T follicular helper cell (primary cell): ENCODE data around the gene SH3TC1.

ENCODE experiments used
- DNase-seq: peaks from one replicate; pipeline ENCODE4 v3.0.0-alpha.2; 2020; ENCODE audit warnings: low read depth

Gene SH3TC1

DNA sequence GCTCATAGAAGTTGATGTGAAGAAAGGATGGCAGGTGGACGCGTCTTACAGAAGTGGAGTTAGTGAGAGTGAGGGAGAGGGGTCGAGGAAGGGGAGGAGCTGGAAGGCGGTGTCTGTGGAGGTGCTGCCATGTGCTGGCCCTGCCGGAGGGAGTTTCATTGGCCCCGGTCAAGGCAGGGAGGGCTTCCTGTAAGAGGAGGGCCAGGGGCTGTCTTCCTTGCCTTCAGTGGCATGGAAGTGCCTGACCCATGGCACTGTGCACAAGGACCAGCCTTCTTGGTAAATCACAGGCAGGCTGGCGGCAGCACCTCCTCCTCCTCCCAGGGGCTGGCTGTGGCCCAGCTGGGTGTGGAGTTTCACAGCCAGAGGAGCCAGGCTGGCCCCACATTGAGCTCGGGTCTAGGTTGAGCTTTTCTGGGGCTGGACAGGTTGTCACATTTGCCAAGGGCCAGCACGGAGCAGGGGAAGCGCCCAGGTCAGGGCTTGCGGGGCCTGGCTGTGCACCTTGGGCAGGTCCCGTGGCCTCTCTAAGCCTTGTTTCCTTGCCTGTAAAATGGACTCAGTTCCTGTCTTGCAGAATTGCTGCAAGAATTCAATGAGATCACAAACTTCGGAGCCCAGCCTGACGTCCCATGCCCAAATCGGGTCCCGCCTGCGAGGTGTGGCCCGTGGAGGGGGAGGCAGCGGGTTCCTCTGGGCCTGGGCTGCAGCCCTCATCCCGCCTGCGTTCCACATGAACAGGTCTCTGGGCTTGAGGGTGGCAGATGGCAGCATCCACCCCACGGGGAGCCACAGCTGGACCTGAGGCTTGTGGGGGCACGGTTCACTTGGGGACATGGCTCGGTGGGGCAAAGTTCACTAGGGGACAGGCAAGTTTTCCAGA lies 77.5 kb downstream of the SH3TC1 start:
- DNase-seq, result no peak

DNA sequence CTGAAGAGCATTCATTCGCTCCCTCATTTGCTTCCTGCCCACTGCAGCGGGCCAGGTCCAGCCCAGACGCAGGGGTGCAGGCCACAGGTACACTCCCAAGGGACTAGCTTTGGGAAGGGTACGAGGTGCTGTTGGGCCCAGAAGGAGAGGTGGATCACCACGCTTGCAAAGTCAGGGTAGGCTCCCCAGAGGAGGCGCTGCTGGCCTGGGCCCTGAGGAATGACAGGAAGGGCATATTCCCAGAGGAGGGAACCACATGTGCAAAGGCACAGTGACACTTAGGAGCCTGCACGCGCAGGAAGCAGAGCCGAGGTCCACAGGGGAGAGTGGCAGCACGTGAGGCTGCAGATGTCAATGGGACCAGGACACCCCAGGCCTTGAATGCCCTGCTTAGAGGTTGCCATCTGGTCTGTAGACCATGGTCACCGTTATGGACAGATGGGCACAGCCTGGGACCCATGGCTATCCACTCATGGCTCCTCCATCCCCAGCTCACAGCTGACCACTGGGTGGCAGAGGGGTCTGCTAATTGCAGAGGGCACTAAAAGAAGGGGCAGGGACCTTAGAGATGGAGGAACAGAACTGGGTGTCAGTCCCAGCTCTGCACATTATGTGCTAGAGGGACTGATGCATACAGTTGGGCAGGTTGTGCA lies 78.4 kb downstream of the SH3TC1 start:
- DNase-seq, result no peak

DNA sequence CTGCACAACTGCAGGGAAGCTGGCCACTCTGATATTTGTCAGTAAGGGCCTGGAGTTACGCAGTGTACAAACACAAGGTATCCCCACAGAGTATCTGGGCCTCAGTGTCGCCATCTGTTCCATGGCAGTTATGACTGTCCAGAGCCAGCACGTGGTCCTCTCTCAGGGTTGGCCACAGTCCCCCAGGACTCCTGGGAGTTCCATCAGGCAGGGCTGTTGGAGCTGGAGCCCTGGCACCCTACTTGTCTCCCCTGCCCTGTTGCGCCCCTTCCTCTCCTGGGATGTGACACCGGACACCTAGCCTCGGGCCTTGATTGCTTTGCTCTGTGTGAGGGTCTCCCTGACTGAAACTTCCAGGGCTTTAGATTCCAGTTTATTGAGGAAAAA lies 78.9 kb downstream of the SH3TC1 start:
- DNase-seq, result no peak

DNA sequence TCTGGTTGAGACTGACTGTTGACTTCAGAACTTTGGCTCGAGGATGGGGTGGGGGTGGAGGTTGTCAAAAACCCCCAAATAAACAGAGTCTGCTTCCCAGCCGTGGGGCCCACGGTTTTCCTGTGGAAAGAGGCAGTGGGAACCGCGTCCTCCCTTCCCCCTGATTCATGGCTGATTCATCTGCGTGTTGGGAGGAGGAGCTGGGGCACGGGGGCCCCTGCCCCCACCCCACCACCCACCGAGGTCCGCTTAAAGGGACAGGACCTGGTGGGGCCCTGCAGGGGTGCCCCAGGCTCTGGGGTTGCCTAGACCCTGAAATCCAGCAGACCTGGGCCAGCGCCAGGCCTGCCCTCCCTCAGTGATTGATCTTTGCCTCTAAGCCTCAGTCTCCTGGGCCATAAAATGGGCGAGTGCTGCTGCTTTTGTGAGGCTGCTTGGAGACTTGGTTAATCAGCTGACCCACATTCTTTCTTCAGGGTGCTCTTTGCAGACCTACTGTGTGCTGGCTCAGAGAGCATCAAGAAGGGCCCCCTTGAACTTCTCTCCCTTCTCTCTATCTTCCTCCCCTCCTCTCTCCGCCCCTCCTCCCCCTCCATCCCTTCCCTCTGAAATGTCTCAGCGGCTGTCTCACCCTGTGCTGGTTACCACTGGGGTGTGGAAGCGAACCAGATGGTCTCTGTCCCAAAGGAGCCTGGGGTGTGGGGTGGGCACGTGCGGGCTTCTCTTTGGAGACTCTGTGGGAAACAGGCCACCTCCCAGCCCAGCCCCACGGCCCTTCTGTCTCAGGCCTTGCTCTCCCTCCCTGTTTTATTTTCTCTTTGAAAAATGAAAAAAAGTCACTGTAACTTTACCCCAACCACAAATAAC lies 79.6 kb downstream of the SH3TC1 start:
- no peak for DNase-seq

DNA sequence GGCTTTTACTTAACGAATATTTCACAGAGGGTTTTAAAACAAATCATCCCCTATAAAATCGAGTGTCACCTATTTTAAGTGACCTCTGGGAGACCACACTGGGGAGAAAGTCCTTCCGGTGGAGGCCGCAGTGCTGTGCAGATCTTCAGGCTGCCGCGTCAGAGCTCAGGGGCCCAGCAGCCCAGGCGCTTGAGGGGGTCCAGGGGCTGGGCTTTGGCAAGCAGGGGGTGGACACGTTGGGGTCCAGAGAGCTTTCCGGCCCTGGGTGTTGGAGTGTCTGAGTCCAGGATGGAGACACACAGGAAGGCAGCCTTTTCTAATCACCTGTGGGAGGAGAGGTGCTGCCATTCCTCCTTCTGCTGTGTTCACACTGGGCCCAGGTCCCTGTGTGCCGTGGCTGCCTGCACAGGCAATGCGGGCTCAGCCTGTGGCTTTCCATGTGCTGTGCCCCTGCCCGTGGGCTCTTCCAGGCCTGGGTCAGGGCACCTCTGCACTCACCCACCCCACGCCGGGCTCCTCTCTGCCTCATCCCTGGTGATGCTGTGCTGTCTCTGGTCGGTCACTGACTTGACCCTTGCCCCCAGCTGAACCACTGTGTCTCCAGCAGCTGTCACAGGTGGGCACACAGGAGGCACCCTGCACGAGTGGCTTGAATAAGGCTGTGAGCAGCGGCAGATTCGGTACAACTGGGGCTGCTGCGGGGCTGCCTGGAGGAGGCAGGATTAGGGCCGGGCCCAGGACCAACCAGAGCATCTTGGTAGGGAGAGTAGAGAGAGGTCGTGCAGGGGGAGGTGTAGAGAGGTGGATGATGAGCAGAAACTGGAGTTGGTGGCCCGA lies 80.4 kb downstream of the SH3TC1 start:
- DNase-seq, result no peak

DNA sequence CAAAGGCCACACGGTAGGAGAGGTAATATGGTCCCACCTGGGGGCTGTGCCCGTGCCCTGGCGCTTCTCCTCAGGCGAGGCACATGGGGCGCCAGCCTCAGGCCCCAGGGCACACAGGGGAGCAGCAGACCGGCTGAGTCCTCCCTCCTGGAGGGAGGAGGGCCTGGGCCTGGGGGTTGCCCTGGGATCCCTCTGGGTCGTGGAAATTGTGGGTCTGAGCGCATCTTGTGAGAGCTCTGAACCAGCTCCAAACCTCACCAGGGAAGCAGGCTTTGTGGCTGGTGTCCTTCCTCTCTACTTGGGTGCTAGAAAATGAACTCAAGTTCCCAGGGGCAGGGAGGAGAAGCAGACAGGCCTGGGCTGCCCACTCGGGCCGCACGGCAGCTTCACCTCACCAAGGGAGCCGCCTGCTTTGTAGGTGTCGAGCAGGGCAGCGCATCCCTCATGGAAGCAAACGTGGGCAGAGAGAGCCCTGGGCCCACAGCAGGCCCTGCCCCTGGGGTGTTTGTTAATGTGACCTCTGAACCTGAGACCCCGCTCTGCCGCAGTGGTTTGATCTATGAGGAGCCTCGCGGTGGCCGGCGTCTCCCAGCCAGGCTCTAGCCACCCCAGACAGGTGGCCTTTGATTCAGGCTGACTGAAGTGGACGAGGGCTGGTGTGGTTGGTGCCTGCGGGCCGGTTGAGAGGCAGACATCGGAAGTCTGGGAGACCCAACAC lies 81.2 kb downstream of the SH3TC1 start:
- DNase-seq, result no peak

DNA sequence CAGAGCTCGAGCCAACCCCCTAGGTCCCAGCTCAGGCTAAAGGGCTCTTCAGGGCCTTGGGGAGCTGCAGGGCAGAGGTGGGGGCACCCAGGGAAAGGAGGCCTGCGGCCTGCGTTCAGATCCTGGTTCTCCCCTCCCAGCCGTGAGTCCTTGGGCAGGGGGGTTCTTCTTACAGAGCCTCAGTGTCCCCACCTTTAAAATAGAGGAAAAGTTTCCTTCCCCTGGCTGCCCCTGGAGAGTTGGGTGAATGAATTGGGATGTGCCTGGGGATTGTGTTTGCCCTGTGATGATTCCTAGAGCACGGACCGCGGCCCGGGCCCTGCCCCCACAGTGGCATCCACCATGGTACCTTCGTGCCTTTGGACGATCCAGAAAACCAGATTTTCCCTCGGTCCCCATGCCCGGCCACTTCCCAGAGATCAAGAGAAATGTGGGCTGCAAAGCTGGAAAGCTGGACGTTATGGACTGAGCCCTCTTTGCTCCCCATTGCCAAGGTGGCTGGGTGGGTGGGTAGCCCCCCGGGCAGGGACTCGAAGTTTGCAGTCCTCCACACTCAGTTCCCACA lies 81.9 kb downstream of the SH3TC1 start:
- DNase-seq, result no peak

DNA sequence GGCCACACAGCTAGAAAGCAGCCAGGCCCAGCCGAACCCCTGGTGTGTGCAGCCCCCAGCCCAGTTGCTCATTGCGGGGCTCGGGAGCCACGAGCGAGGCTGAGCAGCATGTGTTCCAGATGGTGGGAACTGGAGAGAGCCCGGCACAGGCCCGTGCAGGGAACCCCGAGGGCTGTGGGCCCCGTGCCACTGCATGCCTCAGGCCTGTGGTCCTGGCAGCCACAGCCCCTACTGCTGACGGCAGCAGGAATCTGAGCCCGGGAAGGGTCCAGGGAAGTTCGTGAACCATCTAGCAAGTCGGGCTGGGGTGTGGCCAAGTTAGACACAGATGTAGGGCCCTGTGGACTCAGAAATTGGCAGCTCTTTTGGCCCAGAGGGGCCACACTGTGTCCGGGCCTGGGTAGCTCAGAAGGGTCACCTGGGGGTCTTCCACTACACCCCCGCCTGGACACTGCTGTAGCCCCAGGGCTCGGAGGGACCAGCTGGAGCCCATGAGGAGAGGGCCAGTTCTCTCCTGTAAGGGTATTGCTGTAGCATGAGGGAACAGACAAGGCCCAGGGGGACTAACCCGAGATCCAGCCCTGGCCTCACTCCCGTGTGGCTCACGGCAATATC lies 82.5 kb downstream of the SH3TC1 start:
- no peak for DNase-seq

DNA sequence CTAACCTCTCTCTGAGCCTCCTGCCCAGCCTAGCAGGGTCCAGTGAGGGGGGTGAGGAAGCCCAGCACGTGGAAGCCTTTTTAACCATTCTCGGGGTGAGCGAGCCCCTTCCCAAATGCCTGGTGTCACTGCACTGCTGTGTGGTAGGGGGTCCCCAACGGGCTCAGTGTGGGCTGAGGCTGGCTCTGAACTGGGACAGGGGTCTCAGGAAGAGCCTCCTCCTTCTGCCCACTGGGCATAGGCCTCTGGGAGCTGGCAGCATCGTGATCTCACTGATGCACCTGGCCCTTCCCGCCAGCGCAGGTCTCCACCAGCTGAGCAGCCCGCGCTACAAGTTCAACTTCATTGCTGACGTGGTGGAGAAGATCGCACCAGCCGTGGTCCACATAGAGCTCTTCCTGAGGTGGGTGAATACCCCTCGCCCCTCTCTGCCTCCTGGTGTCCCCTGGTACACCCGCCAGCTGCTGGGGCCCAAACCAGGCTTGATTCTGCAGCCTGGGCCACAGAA lies 83.1 kb downstream of the SH3TC1 start:
- DNase-seq, result no peak

DNA sequence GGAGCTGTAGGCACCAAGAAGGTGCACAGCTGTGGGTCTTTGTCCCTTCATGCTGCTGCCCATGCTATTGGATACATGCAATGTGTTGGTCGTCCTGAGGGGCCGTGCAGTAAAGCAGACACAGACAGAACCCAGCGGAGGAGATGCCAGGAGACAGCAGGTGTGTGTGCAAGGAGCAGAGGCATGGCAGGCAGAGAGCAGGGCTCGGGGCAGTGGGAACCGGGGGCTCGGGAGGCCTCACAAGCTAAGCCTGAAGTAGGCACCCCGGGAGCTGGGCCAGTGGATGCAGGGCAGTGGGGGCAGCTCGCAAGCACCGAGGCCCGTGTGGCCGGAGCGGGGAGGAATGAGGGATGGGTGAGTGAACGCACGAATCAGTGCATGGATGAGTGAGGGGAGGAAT lies 83.7 kb downstream of the SH3TC1 start:
- DNase-seq, result no peak

DNA sequence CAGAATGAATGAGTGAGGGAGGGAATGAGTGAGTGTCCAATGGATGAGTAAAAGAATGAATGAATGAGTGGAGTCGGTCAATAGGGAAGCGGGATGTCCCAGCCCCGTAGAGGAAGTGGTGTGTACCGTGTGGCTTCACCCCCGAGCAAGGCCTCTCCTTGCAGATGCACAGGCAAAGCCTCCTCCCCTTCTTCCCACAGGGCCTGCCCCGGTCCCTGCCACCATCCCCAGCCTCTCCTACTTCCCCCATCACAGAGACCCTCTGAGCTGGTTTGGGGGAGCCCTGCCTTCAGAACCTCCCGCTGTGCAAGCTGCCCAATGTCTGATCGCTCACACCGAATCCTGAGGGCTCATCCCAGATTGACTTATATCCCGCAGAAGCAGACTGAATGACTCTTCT lies 84.1 kb downstream of the SH3TC1 start:
- no peak for DNase-seq

DNA sequence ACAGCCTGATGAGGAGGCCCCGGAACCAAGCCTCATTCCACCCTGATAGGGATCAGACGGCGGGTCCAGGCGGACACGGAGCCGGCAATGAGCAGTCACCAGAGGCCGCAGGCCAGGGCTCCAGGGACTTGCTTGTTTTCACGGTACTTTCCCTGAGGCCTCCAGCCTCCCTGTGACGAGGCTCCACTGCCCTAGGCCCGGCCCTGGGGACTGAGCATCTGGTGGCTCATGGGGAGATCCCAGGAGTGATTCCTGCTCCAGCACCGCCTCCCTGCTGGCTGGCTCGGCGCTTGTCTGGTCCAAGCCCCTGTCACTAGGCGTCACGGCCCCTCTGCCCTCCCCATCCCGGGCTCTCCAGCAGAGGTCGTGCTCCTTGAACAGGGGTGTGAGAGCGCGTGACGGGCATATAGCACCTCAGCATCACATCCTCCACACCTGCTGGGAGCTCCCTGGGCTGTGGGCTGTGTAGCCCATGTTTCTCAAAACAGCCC lies 84.6 kb downstream of the SH3TC1 start:
- DNase-seq, result no peak

DNA sequence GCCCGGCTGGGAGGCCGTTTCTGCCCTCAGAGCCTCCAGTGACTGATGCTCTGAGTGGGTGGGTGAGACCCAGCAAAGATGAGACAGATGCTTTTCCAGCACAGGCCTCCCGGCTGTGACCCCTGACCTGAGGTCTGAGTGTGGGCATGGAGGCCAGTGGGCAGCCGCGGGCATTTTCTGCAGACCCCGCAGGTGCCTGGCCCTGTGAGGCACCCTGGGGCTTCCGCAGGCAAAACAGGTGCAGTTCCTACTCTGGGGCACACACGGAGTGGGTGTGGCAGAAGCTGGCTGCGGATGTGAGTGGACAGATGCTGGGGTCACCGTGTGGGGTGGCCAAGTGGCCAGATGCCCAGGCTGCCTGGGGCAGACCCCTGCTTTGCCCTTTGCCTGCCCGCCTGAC lies 85.3 kb downstream of the SH3TC1 start:
- DNase-seq, result no peak

DNA sequence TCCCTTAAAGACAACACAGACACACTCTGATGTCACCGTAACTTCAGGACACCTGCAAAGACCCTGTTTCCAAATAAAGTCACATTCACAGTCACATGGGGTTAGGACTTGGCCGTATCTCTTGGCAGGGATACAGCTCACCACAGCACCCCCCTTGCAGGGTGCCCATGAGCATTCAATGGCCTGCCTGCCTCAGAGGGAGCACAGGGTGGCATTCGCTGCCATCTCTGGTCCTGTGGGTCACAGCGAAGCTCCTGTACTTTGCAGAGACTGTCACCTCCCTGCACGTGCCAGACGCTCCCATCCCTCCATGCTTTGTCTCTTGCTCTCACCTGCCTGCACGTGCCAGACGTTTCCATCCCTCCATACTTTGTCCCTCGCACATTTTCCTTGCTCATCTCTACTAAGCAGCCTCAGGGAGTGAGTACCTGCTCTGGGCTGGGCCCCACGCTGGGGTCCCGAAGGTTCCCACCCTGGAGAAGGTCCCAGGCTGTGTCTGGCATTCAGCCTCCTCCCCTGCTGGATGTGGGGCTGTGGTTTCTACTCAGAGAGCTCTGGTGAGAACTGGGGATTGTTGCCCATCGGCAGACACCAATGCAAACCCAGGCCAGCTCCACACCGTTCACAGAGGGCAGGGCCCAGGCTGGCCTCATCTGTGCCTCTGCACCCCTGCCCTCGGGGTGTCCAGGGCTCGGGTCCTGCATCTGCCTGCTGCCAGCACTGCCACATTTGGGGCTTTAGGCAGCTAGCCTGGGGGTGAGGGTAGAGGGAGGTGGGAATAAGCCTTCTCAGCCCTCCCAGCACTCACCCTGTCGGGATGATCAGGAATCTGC lies 86.3 kb downstream of the SH3TC1 start:
- no peak for DNase-seq

DNA sequence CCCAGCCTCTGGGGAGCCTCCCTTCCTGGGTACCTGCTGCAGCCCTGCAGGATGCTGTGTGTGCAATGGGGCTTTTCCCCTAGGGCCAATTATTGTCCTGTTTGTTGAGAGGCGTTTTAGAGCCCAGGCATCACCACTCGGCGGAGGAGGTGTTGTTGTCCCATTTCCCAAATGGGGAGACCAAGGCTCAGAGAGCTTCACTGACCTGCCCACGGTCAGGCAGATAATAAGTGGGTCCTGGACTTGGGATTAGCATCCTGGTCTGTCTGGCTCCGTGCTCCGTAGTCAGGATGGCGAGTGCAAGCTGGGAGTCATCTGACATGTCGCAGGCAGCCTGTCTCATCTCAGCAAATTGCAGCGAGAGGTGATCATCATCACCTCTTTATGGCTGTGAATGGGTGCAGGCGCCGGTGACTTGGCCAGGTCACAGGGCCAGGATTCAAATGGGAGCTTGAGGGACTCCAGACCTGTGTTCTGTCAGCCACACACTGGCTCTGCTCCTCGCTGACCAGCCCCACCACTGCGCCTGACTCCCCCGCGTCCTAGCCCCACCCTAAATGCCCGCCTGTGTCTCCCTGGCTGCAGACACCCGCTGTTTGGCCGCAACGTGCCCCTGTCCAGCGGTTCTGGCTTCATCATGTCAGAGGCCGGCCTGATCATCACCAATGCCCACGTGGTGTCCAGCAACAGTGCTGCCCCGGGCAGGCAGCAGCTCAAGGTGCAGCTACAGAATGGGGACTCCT lies 87.1 kb downstream of the SH3TC1 start:
- DNase-seq, result no peak

DNA sequence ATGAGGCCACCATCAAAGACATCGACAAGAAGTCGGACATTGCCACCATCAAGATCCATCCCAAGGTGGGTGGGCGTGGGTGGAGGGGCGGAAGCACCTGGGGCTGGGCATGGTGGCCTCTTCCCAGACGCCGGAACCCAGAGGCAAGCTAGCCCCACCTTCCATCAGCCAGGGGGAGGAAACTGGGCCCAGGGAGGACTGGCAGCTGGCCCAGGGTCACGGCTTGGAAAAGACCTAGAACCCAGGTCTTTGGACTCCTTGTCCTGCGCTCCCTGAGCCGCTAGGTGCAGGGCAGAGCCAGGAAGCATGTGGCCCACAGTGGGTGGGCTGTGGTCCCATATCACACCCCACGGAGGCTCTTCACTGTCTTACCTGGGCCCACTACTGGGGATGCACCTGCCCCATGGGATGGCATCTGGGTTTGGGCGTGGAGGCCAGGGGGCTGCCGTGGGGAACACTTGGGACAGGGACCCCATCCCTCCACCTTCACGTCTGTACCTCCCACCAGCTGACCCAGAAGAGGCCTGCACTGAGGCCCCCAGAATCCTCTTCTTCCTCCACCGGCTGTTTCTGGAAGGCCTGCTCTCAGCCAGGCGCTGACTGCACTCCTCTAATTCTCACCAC lies 87.7 kb downstream of the SH3TC1 start:
- DNase-seq, result no peak

DNA sequence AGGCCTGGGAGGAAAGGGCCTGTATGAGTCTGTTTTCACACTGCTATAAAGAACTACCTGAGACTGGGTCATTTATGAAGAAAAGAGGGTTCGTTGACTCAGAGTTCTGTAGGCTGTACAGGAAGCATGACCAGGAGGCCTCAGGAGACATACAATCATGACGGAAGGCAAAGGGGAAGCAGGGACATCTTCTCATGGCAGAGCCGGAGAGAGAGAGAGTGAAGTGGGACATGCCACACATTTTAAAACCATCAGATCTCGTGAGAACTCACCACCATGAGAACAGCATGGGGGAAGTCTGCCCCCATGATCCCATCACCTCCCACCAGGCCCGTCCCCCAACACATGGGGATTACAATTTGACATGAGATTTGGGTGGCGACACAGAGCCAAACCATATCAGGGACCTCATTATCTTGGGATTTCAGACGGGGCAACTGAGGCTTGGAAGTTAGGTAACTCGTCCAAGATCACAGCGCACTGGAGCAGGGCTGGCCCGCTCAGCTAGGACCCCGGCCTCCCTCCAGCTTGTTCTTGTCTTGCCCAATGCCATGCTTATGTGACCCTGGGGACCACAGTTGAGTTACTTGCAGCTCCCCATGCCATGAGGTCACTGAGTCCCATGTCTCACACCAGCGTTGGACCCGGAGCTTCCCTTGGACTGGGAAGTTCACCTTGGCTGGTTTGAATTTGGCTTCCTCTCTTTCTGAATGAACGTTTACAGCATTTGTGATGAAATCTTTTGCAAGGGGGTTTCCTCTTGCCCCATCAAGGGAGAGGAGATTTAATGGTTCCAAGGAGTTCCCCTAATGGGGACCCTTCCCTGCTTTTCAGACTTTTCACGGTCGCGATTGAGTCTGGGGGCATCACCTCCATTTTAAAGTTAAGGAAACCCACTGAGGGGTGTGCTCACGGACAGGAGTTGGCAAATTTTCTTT lies 88.5 kb downstream of the SH3TC1 start:
- no peak for DNase-seq
